Measurements from ENCODE around the gene RPP30. TPM values are rescaled to one million over a fixed set of nuclear protein-coding genes. Genes with fewer than 3 reads are reported as not detected.

The RPP30 gene
- total RNA-seq, 2 donors from 2014 or later: 98.0 to 137 TPM

- H3K27ac Mint-ChIP-seq: no peak overlapping the region
- no peaks in the 10 kb centered on the region for H3K27me3 Mint-ChIP-seq (ENCODE audit: low read depth)
- no peak overlapping the region for H3K4me3 Mint-ChIP-seq
- peaks cover 0 to 3% of the 10 kb centered on the region in 2 donors for H3K9me3 Mint-ChIP-seq
- H3K36me3 Mint-ChIP-seq (ENCODE audit: insufficient read depth in 2 of 2): no peaks in the 10 kb centered on the region
- DNase-seq (no peak), ATAC-seq (replicated peaks in 1 of 2) (peak; percentile 51 to 82)
- peaks cover 11% of the 10 kb centered on the region for H3K4me1 Mint-ChIP-seq (ENCODE audit: low read depth)
Measured at GRCh38 chr10:90945491-90946070, 73.8 kb downstream of the RPP30 start.

- H3K4me3 Mint-ChIP-seq: no peak overlapping the region
- H3K4me1 Mint-ChIP-seq (ENCODE audit: low read depth): peaks cover 11% of the 10 kb centered on the region
- peak overlapping the region; percentile 23 for H3K27ac Mint-ChIP-seq
- DNase-seq (no peak), ATAC-seq (replicated peaks in 1 of 2) (peak; percentile 46 to 61)
- no peaks in the 10 kb centered on the region for H3K27me3 Mint-ChIP-seq (ENCODE audit: low read depth)
- peaks cover 1 to 7% of the 10 kb centered on the region in 2 donors for H3K9me3 Mint-ChIP-seq
- H3K36me3 Mint-ChIP-seq (ENCODE audit: insufficient read depth in 2 of 2): no peaks in the 10 kb centered on the region
Measured at GRCh38 chr10:90947030-90947960, 75.5 kb downstream of the RPP30 start.

Other genes starting within 250 kb of the RPP30 start
- under 1 TPM; 0.09 to 0.10 TPM for gene HTR7, start 13.9 kb upstream of the RPP30 start, total RNA-seq
- not detected for gene ANKRD1, start 49.1 kb downstream of the RPP30 start, total RNA-seq